ENCODE measurements around the gene MPZ.
"Not testable (repeated sequence)": the region's sequence is repeated elsewhere in the genome, so short reads cannot be mapped to it uniquely, and the experiment has no call there.

Gene MPZ

GRCh38 chr1:161300478-161300877 lies 9.3 kb downstream of the MPZ start:
- no peak for DNase-seq (ENCODE audit: low read depth, low spot score)

GRCh38 chr1:161299347-161299746 lies 10.4 kb downstream of the MPZ start:
- DNase-seq (ENCODE audit: low read depth, low spot score) = no peak

GRCh38 chr1:161298116-161298515 lies 11.7 kb downstream of the MPZ start:
- no peak for DNase-seq (ENCODE audit: low read depth, low spot score)

DNA sequence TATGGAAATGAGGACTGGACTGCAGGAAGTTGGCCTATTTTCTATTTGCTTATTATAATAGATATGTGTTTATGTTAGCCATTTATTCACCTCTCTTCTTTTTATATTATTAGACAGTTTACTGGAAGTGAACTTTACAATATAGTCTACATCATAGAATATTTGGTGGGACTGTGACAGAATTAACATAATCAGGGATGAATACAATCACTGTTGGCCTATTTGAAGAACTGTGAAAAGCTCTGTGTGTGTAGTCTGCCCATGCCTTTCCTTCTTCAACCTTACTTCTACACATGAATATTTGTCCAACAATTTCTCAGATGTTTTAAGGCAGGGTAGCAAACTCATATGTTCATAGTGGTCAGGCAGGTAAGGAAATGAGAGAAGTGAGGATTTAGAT lies 12.4 kb downstream of the MPZ start:
- no peak for DNase-seq (ENCODE audit: low read depth, low spot score)

DNA sequence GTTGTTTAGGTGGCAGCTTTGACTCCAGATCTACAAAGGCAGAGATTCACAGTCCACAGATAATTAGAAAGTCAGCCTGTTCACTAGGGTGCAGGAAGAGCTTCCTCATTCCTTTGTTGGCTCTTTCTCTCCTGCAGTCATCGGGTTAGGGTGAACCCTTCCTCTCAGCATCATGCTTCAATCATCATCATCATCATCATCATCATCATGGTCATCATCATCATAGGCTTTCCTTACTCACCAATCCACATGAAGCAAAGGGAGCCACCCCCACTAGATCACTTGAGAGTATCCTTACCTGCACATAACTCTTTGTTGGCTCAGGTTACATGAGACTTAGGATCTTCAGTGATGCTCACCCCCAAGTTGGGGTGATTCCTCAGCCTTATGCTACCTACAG lies 19.0 kb downstream of the MPZ start:
- no peak for DNase-seq (ENCODE audit: low read depth, low spot score)

DNA sequence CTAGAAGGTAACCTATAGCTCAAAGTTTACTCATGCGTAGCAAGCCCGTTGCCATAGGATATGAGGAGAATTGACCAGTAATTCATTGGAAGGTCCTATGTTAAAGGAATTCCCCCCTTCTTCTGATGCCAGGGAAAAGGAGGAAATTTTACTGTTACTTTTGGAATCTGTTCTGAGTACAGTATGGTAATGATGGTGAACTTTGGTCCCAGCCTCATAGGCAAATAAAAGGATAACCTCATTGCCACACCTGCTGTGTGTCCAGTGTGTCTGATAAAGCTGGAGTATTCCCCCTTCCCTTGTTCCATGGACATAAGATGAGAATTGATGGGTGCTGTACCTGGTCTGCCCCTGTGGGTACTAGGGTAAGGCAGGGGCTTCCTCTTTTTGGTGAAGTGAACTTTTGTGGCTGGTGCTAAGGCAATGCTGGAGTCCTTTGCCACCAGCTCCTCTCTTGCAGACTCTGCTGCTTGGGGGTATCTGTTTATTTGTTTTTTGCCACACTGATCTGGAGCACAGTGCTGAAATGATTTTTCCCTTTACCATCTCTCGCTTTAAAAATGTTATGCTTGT lies 22.2 kb downstream of the MPZ start:
- no peak for DNase-seq (ENCODE audit: low read depth, low spot score)

GRCh38 chr1:161285521-161285920 lies 24.2 kb downstream of the MPZ start:
- DNase-seq (ENCODE audit: low read depth, low spot score) = no peak

GRCh38 chr1:161285113-161285512 lies 24.7 kb downstream of the MPZ start:
- DNase-seq (ENCODE audit: low read depth, low spot score) = no peak

- DNase-seq (ENCODE audit: low read depth, low spot score) = no peak
These were observed 26.8 kb downstream of the MPZ start for GRCh38 chr1:161282991-161283390.

DNA sequence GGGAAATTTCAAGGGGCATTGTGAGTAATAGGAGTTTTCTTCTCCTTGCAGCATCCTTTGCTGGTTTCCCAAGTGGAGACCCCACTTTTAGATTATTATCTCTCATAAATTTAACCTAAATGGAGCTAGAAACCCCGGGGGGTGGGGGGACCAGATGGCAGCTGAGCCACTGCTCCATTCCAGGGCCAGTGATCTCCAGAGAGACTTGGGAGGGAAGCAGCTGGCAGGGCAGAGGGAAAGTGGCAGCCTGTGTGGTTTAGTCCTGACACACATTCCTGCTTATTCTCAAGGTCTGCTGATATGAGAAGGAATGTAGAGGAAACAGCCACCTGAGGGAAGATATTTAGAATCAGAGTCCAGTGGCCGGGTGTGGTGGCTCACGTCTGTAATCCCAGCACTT lies 34.9 kb downstream of the MPZ start:
- no peak for DNase-seq (ENCODE audit: low read depth, low spot score)

DNA sequence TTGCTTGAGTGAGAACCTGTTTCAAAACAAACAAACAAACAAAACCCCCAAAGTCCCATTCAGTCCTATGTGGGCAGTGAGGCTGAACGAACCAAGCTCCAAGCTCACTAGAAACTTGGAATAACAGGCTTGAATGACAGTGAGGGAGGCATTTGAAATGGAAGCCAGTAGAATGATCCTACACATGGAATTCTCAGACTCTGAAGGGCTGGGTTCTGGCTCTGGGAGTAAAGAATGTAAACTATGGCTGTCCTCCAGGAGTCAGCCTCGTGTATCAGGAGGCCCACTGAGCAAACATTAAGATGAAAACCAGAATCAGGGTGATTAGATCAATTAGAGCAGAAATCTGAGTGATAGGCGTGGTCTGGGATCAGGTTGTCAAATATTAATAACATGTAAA lies 36.4 kb downstream of the MPZ start:
- DNase-seq (ENCODE audit: low read depth, low spot score) = no peak

DNA sequence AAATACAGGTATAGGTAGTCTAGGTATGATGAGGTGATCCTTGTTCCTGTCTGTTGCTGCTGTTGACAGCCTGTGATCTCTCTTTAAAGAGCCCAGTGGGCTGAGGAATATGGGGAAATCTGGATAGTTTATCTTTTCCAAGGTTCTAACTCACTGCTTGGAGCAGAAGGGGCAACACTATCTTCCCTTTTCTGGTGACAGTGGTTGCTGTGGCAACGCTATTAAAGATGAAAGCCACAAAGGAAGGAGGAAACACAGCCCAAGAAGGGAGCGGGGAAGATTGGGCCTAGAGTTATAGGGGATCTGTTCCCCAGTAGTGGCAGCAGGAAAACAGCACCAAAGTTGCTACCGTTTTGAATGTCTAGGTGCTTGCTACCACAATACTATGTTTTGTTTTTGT lies 42.4 kb downstream of the MPZ start:
- no peak for DNase-seq (ENCODE audit: low read depth, low spot score)

DNA sequence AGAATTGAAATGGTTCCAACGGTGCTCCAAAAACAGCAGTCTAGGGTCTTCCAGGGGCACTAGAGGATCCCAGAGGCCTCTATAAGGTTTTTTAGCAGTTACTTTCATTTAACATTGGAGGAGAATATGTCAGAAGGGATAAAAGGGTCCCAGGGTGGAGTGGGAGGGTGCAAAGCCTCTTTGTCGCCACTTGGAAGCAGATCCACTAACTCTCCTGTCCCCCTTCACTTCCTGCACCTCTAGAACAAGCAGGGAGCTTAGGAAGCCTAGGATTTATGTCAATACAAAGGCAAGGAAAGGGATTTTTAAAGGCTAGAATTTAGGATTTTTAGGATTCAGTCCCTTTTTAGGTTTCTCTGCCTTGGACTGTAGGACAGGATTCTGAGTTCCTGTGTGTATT lies 42.9 kb downstream of the MPZ start:
- no peak for DNase-seq (ENCODE audit: low read depth, low spot score)

GRCh38 chr1:161266202-161266601 lies 43.6 kb downstream of the MPZ start:
- DNase-seq (ENCODE audit: low read depth, low spot score) = no peak

DNA sequence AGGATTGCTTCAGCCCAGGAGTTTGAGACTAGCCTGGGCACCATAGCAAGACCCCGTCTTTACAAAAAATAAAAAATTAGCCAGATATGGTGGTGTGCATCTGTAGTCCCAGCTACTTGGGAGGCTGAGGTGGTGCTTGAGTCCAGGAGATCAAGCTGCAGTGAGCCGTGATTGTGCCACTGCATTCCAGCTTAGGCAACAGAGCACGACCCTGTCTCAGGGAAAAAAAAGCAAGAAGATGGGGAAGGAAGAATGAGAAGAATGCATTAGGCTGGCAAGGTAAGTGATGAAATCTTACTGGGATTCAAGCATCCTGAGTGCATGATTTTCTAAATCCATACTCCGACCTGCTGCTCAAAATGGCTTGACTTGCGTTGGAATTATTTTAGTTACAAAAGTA lies 44.5 kb downstream of the MPZ start:
- no peak for DNase-seq (ENCODE audit: low read depth, low spot score)

GRCh38 chr1:161261261-161262235 lies 48.2 kb downstream of the MPZ start:
- DNase-seq (ENCODE audit: low read depth, low spot score) = no peak

- no peak for DNase-seq (ENCODE audit: low read depth, low spot score)
These were observed 49.1 kb downstream of the MPZ start for GRCh38 chr1:161260376-161261260.

GRCh38 chr1:161259765-161260164 lies 50.0 kb downstream of the MPZ start:
- DNase-seq (ENCODE audit: low read depth, low spot score) = no peak

DNA sequence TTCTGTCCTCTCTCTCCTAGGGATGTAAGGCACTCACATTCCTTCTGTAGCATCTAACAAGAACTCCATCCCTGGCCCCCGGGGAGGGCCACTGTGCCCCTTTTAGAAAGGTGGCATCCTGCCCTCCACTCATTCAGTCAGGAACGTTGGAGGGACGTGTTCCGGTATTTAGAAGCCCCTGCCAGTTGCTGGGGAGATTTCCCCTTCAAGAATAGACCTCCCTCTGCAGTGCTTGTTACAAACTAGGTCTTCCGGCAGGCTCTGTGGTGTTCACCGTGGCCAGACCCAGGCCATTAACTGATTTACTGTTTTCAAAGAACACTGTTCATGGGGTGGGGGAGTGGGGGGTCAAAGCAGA lies 50.4 kb downstream of the MPZ start:
- DNase-seq (ENCODE audit: low read depth, low spot score) = no peak

GRCh38 chr1:161258439-161259344 lies 51.1 kb downstream of the MPZ start, which contains the start of gene PCP4L1:
Gene PCP4L1 (plus strand): TSS chr1:161258745. CDS start chr1:161258975, 230 bp downstream.
- DNase-seq (ENCODE audit: low read depth, low spot score) = peak; percentile 13

DNA sequence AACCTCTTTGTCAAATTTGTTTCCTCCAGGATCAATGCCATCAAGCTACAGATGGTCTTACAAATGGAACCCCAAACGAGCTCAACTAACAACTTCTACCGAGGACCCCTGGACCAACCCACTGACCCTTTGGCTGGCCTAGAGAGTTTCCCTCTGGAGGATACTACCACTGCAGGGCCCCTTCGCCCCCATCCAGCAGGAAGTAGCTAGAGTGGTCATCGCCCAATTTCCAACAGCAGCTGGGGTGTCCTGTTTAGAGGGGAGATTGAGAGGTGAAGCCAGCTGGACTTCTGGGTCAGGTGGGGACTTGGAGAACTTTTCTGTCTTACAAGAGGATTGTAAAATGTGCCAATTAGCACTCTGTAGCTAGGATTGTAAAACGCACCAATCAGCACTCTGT lies 52.7 kb downstream of the MPZ start:
- DNase-seq (ENCODE audit: low read depth, low spot score) = not testable (repeated sequence)

All from smooth muscle cell of the brain vasculature (primary cell).